GF-D8 (cell line): ENCODE data around the gene SUSD1.
A peak's percentile ranks its signal among the peaks of the same experiment; 100 is the strongest.
"Not testable (repeated sequence)": the region's sequence is repeated elsewhere in the genome, so short reads cannot be mapped to it uniquely, and the experiment has no call there.

Experiments used
- DNase-seq: peaks from one replicate; lab custom pipeline; 2025; lab: John Stamatoyannopoulos, UW

Gene SUSD1

GRCh38 chr9:112174965-112175795 is at the start of gene SUSD1:
Gene SUSD1 (minus strand): TSS chr9:112175297. CDS start chr9:112175235, 62 bp downstream.
- no peak for DNase-seq

- DNase-seq = no peak
These were observed 49.5 kb upstream of the SUSD1 start for GRCh38 chr9:112224401-112225289.

GRCh38 chr9:112218908-112219307 is 43.8 kb upstream of the SUSD1 start:
- DNase-seq = no peak

GRCh38 chr9:112212926-112213325 is 37.8 kb upstream of the SUSD1 start:
- DNase-seq = no peak

GRCh38 chr9:112207451-112207850 is 32.4 kb upstream of the SUSD1 start:
- DNase-seq = no peak

GRCh38 chr9:112203536-112203935 is 28.4 kb upstream of the SUSD1 start:
- no peak for DNase-seq

- no peak for DNase-seq
These were observed 25.6 kb upstream of the SUSD1 start for GRCh38 chr9:112200711-112201110.

- DNase-seq = no peak
These were observed 23.5 kb upstream of the SUSD1 start for GRCh38 chr9:112198646-112199045.

- peak; percentile 68 for DNase-seq
These were observed 19.9 kb upstream of the SUSD1 start for GRCh38 chr9:112194969-112195431.

- DNase-seq = no peak
These were observed 18.6 kb upstream of the SUSD1 start for GRCh38 chr9:112193572-112194288.

GRCh38 chr9:112190320-112190719 is 15.2 kb upstream of the SUSD1 start:
- not testable (repeated sequence) for DNase-seq

- DNase-seq = no peak
These were observed 13.8 kb upstream of the SUSD1 start for GRCh38 chr9:112188884-112189283.

GRCh38 chr9:112187404-112187803 is 12.3 kb upstream of the SUSD1 start:
- no peak for DNase-seq

GRCh38 chr9:112186695-112187094 is 11.6 kb upstream of the SUSD1 start:
- no peak for DNase-seq

GRCh38 chr9:112184946-112185345 is 9.8 kb upstream of the SUSD1 start:
- no peak for DNase-seq

- no peak for DNase-seq
These were observed 9.1 kb upstream of the SUSD1 start for GRCh38 chr9:112184221-112184620.

- DNase-seq = peak; percentile 95
These were observed 5.3 kb upstream of the SUSD1 start for GRCh38 chr9:112180387-112180881.

GRCh38 chr9:112179816-112180215 is 4.7 kb upstream of the SUSD1 start:
- no peak for DNase-seq

- DNase-seq = no peak
These were observed 1.4 kb upstream of the SUSD1 start for GRCh38 chr9:112176524-112176923.

- DNase-seq = no peak
These were observed 759 bp upstream of the SUSD1 start for GRCh38 chr9:112175796-112176315.

GRCh38 chr9:112174222-112174964 is 704 bp downstream of the SUSD1 start:
- peak; percentile 68 for DNase-seq
